GM12872 (cell line): ENCODE results near the gene PHAF1.

Source experiments
- TF ChIP-seq, protein P1 (sequence below): IDR thresholded peaks from 3 replicates; pipeline ENCODE4 v1.5.1; 2011; ENCODE audit warnings: low read depth, mild to moderate bottlenecking, low read length, moderate library complexity; ENCODE audit not compliant: insufficient read depth

PHAF1 gene

DNA sequence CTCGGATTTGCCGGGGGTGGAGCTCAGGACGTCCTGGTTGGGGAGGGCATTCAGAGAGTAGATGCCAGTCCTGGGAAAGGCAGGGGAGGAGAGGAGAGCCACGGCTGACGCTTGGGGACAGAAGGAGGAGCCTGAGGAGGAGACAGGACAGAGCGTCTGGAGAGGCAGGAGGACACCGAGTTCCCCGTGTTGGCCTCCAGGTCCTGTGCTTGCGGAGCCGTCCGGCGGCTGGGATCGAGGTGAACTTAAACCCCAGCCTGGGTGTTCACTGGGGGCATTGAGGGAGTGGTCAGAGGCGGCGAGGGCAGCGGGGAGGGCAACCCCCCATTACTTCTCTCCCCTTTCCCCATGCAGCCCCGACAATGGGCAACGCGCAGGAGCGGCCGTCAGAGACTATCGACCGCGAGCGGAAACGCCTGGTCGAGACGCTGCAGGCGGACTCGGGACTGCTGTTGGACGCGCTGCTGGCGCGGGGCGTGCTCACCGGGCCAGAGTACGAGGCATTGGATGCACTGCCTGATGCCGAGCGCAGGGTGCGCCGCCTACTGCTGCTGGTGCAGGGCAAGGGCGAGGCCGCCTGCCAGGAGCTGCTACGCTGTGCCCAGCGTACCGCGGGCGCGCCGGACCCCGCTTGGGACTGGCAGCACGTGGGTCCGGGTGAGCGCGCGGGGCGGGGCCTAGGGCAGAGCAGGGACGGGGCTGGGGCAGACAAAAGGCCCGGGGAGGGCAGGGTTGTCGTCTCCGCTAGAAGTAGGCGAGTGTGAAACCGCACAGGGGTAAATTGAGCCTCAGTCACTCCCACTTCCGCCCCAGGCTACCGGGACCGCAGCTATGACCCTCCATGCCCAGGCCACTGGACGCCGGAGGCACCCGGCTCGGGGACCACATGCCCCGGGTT, 64.3 kb downstream of the PHAF1 start:
- TF ChIP-seq, protein P1, sequence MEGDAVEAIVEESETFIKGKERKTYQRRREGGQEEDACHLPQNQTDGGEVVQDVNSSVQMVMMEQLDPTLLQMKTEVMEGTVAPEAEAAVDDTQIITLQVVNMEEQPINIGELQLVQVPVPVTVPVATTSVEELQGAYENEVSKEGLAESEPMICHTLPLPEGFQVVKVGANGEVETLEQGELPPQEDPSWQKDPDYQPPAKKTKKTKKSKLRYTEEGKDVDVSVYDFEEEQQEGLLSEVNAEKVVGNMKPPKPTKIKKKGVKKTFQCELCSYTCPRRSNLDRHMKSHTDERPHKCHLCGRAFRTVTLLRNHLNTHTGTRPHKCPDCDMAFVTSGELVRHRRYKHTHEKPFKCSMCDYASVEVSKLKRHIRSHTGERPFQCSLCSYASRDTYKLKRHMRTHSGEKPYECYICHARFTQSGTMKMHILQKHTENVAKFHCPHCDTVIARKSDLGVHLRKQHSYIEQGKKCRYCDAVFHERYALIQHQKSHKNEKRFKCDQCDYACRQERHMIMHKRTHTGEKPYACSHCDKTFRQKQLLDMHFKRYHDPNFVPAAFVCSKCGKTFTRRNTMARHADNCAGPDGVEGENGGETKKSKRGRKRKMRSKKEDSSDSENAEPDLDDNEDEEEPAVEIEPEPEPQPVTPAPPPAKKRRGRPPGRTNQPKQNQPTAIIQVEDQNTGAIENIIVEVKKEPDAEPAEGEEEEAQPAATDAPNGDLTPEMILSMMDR: 0 out of 3 replicates have a peak, but pooled peaks have one; percentile 4

DNA sequence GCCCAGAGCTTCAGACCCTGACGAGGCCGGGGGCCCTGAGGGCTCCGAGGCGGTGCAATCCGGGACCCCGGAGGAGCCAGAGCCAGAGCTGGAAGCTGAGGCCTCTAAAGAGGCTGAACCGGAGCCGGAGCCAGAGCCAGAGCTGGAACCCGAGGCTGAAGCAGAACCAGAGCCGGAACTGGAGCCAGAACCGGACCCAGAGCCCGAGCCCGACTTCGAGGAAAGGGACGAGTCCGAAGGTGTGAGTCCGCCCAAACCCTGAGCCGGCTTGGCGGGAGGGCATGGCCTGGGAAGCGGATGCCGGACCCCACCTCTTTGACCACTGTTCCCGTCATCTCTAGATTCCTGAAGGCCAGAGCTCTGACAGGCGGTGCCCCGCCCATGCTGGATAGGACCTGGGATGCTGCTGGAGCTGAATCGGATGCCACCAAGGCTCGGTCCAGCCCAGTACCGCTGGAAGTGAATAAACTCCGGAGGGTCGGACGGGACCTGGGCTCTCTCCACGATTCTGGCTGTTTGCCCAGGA, 65.0 kb downstream of the PHAF1 start:
- TF ChIP-seq, protein P1: no peak

DNA sequence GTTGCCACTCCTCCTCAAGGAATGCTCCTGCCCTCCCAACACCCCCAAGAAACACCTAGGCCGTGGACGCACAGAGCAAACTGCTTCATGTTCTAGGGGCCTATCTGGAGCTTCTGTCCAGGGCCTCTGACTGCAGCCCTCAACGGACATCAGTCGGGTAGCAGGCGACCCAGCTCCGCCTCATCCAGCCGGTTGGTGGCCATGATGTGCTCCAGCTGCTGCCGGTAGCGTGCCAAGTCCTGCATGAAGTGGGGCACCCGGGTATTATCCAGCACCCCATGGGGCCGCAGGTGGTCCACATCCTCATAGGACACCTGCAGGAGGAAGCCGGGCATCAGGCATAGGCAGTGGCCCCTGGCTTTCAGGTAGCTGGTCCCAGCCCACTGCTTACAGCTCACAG, 66.9 kb downstream of the PHAF1 start:
- TF ChIP-seq, protein P1: no peak

DNA sequence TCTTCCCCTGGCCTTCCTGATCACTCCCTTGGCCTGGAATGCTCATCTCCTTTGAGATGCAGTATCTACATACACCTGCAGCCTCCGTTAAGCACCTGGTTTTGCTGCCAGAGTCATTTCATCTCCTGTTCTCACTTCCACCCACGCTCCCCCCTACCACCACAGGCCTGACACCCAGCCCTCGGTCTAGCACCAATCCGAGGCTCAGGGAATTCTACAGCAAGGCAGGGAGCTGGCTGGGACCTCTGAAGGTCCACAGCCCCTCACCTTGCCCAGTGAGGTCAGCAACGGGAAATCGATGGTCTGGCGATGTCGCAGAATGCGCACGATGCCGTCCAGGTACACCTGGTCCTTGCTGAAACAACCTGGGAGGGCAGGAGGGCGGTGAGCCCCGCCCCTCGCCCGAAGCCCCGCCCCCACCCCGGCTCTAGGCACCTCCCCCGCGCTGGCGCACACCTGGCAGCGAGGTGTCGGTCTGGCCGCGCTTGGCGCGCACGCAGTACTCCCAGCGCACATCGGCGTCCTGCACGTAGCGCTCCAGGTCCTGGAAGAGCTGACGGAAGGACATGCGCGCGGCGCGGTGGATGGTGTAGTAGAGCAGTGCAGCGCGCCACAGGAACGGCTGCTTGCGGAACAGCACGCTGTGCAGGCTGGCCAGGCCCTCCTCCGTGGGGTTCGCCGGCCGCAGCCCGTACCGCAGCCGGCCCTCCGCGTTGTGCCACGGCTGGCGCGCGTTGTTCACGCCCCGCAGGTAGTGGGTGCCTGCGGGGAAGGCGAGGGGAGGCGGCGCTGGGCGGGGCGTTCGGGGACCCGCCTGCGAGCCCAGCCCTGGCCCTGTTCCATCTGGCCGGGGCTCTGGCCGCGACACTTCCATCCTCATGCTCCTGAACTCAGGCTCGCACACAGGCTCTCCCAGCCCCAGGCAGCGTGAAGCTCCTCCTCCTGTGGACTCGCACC, 68.3 kb downstream of the PHAF1 start:
- TF ChIP-seq, protein P1: no peak

DNA sequence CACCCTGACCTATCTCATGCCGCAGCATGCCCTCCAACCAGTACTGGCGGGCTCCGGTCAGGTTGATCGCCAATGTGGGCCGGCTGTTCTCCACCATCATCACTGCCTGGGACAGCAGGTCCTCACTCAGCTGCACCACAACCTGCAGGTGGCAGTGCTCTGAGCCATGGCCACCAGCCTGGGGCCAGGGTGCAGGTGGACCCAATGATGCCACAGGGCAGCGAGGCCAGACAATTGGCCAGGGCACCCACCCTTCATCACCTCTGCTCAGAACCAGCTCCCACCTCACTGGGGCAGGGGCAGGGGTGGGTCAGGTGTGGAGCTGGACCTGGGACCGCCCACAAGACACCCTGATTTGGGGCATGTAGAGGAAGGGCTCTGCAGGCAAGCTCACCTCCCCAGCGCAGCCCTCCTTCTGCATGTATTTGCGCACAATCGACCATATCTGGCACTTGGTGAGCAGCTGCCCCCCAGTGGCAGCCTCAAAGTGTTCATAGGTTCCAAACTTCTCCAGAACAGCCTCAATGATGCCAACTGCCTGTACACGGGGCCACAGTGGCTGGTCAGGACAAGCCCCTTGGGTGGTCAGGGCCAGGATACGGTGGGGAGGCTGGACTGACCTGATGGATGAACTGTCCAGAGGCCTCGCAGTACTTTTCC, 69.8 kb downstream of the PHAF1 start:
- TF ChIP-seq, protein P1: peak; percentile 42

DNA sequence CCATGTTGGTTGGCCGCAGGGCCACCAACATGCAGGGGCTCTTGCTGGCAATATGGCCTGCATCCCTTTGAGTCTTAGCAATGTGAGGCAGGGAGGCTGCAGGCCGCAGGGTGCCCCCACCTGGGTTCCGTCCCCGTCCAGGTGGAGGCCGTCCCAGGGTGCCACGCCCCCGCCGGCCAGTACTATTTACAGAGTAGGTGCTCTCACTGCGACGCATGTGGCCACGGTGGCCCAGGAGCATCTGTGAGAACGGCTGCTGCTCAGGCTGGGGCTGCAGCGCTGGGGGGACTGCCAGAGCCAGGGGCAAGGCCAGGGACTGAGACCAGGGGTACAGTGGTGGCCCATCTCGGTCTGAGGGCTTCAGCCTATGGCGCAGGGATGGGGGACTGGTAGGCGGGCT, 70.4 kb downstream of the PHAF1 start:
- TF ChIP-seq, protein P1: no peak
